ENCODE measurements around the gene PROCR.
"Not testable (repeated sequence)": the region's sequence is repeated elsewhere in the genome, so short reads cannot be mapped to it uniquely, and the experiment has no call there.

PROCR gene

DNA sequence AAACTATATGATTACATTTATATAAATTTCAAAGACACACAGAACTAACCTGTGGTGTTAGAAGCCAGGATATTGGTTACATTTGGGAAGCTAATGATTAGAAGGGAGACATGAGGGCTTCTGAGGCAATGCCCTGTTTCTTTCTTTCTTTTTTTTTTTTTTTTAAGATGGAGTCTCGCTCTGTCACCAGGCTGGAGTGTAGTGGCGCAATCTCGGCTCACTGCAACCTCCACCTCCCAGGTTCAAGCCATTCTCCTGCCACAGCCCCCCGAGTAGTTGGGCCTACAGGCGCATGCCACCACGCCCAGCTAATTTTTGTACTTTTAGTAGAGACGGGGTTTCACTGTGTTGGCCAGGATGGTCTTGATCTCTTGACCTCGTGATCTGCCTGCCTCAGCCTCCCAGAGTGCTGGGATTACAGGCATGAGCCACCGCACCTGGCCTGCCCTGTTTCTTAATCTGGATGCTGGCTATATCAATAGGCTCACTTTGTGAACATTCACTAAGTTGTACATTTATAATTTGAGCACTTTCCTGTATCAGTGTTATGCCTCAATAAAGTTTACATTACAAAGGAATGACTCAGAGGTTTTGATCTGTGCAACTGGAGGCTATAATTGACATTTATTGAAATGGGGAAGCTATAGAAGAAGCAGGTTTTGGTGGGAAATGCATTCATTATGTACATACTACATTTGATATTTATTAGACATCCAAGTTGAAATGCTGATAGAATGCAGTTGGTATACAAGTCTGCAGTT lies 21.3 kb downstream of the PROCR start:
- DNase-seq (ENCODE audit: low spot score): not testable (repeated sequence)

DNA sequence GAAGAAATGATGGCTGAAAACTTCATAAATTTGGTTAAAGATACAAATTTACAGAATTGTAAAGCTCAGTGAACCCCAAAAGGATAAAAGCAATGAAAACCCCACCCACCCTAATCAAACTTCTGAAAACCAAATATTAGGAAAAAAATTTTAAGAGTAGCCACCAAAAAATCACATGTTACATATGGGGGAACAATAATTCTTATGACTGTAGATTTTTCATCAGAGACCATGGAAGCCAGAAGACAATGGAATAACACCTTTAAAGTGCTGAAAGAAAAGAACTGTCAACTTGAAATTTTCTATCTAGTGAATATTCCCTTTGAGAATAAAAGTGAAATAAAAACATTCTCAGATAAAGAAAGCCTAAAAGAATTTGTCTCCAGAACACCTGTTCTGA lies 24.4 kb downstream of the PROCR start:
- no peak for DNase-seq (ENCODE audit: low spot score)

DNA sequence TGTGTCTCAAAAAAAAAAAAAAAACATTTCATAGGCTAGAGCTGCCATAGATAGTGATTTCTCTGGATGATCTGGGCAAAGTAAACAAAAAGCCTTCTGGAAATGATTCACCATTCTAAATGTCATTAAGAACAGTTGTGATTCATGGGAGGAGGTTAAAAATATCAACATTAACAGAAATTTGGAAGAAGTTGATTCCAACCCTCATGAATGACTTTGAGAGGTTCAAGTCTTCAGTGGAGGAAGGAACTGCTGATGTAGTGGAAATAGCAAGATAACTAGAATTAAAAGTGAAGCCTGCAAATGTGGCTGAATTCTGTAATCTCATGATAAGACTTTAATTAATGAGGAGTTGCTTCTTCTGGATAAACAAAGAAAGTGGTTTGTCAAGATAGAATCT lies 27.9 kb downstream of the PROCR start:
- no peak for DNase-seq (ENCODE audit: low spot score)

DNA sequence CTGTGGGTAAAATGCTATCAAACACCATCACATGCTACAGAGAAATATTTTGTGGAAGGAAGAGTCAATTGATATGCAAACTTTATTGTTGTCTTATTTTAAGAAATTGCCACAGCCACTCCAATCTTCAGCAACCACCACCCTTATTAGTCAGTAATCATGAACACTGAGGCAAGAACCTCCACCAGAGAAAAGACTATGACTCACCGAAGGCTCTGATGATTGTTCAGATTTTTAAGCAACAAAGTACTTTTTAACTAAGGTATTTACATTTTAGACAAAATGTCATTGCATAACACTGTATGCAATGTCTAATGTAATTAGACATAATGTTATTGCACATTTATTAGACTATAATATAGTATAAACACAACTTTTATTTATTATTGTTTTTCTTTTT lies 28.4 kb downstream of the PROCR start:
- DNase-seq (ENCODE audit: low spot score): no peak

DNA sequence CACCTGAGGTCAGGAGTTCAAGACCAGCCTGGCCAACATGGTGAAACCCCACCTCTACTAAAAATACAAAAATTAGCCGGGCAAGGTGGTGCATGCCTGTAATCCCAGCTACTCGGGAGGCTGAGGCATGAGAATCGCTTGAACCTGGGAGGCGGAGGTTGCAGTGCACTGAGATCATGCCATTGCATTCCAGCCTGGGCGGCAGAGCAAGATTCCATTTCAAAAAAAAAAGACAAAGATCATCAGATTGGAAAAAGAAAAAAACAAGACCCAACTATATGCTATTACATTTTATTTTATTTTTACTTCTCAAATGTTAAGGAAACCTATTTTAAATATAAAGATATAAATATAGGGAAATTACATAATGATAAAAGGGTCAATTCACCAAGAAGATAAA lies 29.6 kb downstream of the PROCR start:
- DNase-seq (ENCODE audit: low spot score): not testable (repeated sequence)

DNA sequence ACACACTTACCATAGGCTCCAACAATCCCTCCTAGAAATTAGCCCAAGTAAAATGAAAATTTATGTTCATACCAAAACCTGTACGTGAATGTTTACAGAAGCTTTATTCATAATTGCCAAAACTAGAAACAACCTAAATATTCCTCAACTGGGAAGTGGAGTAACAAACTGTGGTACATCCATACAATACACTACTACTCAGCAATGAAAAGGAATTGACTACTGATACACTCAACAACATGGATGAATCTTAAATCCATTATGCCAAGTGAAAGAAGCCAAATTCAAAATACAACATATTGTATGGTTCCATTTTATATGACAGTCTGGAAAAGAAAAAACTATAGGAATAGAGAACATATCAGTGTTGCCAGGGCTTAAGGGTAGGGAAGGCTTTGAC lies 34.9 kb downstream of the PROCR start:
- DNase-seq (ENCODE audit: low spot score): no peak

DNA sequence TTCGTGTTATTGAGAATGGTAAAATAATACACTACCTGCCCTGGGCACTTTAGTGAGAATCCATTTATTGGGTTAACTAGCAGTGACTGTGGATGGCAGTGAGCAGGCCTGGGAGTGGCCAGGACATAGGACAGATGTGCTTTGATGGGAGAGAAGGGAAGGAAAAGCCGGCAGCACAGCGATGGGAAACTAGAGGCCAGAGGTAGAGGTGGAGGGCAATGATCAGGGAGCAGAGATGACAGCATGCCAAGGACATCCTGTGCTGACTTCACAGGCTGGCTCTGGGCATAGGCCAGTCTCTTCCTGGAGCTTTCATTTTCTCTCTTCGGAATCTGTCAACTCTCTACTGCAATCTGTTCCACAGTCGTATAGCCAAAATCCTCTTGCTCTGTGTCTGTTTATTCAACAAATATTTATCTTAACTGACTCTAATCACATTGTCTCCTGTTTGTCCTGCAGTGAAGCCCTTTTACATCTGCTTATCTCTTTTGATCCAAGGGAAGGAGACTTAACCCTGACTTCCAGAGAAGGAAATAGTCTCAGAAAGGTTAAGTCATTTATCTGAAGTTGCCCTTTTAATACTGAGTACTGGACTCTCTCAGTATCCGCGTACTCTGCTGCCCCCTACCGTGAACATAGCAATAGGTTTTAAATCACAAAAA lies 36.2 kb downstream of the PROCR start:
- DNase-seq (ENCODE audit: low spot score): peak; percentile 70

DNA sequence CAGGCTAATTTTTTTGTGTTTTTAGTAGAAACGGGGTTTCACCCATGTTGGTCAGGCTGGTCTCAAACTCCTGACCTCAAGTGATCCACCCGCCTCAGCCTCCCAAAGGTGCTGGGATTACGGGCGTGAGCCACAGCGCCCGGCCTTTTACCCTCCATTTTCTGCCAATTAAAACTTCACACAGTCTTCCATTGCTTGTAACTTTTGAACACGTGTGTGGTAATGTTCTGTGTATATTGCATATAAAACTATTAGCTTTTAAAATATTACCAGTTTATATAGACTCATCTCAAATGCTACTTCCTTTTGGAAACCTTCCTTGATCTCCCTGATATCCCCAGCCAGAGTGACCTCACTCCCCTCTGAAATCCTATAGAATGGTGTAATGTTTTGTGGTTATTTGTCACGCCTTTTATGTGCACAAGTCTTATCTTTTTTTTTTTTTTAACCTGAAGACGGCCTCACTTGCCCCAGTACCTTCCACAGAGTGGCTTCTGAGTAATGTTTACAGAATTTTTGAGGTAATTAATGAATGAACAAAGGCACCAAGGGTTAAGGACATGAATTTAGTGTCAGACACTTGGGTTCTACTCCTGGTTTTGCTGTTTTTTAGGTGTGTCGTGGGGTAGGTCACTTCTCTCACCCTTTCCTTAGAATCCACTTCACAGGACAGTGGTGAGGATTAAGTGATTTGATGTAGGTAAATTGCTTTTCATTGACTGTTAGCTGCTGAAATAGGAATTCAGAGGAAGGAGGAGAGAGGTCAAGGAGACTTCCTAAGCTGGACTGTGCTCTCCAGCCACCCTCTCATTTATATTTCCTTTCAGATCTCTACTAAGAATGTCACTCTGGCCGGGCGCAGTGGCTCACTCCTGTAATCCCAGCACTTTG lies 43.4 kb downstream of the PROCR start:
- DNase-seq (ENCODE audit: low spot score): no peak

DNA sequence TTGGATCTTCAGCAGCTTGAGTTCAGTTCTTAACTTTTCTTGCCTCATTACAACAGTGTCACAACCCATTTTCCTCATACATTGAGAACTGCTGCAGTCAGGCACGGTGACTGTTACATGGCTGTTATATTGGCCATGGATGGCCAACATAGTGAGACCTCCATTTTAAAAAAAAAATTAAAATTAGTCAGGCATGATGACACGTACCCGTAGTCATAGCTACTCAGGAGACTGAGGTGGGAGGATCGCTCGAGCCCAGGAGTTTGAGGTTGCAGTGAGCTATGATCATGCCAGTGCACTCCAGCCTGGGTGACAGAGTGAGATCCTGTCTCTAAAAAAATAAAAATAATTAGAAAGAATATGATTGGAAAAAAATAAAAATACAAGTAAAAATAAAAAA lies 44.7 kb downstream of the PROCR start:
- no peak for DNase-seq (ENCODE audit: low spot score)

DNA sequence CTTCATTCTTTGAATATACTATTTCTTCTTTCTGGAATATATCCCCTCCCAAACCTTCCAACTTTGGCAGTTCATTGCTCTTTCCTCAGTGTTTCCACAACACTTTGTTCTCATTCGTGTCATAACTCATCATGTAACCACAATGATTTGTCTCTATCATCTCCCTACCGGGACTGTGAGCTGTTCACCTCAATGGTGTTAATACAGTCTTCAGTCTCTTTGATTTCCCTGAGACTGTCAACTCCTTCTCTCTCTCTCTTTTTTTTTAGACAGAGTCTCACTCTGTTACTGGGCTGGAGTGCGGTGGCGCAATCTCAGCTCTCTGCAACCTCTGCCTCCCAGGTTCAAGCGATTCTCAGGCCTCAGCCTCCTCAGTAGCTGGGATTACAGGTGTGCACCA lies 52.1 kb downstream of the PROCR start:
- DNase-seq (ENCODE audit: low spot score): no peak

DNA sequence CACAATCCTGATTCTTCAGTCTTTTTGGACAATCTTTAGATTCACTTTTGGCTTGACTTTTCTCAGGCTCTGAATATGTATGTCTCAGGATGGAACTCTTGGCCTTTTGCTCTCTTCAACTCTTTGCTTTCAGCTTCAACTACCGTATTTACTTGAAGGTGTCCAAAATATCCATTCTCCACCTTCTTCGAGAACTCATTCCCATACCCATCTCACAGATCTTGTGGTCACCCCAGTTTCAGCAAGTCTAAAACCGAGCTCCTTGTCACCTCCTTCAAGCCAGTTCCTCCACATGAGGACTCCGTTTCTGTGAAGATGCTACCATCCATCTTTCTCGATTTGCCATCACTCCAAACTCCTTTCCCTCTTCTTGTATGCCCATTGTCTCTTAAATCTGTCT lies 52.7 kb downstream of the PROCR start:
- DNase-seq (ENCODE audit: low spot score): no peak

DNA sequence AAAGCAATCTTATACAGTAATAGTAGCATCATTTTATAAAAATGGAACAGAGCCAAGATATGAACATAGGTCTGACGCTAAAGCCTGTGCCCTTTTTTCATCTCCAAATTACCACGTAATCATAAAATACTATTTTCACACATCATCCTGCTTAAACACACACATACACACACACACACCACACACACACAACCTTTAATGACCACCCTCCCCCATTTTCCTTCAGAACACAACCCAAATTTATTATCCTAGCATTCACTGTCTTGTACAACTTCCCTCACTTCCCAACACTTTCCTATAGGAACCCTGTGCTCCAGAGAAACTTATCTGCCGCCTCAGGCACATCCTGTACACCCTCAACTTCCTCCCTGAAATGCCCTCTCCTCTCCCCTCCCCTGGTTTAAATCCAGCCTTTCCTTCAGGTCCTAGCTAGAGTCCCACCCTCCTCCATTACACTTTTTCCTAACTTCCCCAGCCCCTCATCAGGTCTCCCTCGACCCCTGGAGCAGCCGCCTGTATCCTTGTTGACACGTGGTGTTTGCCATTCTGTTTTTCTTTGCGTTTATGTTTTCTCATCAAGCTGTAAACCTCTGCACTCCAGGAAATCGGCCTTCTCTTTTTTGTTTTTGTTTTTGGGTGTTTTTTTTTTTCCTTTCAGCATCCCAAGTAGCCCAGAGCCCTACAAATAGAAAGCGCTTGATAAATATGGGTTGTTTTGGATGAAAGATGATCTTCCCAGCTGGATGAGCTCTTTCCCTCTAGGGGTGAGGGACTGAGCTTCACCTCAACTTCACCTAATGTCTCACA lies 53.6 kb downstream of the PROCR start:
- DNase-seq (ENCODE audit: low spot score): no peak

DNA sequence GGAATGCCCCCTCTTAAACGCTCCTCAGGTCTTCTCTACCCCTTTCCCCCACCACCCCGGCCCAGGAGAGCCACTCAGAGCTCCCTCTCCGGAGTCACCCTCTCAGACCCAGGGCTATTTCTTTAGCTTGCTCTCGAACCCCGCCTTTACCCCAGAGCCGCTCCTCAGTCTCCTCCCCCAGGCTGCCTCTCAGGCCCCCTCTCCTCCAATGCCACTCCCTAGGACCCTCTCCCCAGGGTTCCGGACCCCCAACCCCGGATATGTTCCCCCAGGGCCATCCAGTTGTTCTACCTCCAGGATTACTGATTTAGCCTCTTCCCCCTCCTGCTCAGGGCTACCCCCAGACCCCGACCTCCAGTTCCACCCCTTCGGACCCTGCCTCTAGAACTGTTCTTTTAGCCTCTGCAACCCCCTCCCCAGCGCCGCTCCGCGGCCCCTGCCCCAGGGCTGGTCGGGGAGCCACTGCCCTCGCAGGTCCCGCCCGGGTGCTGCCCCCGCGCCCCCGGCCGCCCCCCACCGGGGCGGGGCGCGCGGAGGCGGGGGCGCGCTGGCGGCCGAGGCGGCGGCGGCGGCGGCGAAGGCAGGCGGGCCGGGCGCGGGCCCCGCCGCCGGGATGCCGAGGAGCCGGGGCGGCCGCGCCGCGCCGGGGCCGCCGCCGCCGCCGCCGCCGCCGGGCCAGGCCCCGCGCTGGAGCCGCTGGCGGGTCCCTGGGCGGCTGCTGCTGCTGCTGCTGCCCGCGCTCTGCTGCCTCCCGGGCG lies 54.4 kb downstream of the PROCR start, which contains the start of gene MMP24:
Gene MMP24 (plus strand): TSS at position 565 of the 758 bp plus-strand sequence. CDS start 49 bp downstream, at position 614.
- no peak for DNase-seq (ENCODE audit: low spot score)
